ENCODE measurements around the gene ADAMTS15.

- no peak for TF ChIP-seq POLR2A (IDR thresholded peaks at IDR 0.05)
- TF ChIP-seq, protein P1, sequence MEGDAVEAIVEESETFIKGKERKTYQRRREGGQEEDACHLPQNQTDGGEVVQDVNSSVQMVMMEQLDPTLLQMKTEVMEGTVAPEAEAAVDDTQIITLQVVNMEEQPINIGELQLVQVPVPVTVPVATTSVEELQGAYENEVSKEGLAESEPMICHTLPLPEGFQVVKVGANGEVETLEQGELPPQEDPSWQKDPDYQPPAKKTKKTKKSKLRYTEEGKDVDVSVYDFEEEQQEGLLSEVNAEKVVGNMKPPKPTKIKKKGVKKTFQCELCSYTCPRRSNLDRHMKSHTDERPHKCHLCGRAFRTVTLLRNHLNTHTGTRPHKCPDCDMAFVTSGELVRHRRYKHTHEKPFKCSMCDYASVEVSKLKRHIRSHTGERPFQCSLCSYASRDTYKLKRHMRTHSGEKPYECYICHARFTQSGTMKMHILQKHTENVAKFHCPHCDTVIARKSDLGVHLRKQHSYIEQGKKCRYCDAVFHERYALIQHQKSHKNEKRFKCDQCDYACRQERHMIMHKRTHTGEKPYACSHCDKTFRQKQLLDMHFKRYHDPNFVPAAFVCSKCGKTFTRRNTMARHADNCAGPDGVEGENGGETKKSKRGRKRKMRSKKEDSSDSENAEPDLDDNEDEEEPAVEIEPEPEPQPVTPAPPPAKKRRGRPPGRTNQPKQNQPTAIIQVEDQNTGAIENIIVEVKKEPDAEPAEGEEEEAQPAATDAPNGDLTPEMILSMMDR (IDR thresholded peaks at IDR 0.05), result no peak
Observed at GRCh38 chr11:130452940-130453339, 4.5 kb downstream of the ADAMTS15 start.
